ENCODE measurements around the gene PTGFRN. TPM values are rescaled to one million over a fixed set of nuclear protein-coding genes. Genes with fewer than 3 reads are reported as not detected.

The PTGFRN gene
- total RNA-seq, 1 experiment from 2014 or later = 60.6 TPM

GRCh38 chr1:117038236-117038635 is 128.5 kb downstream of the PTGFRN start:
- TF ChIP-seq POLR2AphosphoS5 (IDR thresholded peaks at IDR 0.05; ENCODE audit: low read depth, low read length) = no peak
- no peak for TF ChIP-seq EZH2 (IDR thresholded peaks at IDR 0.05)
- TF ChIP-seq EZH2phosphoT487 (IDR thresholded peaks at IDR 0.05; ENCODE audit: borderline replicate concordance) = no peak
- TF ChIP-seq CBX3 (IDR thresholded peaks at IDR 0.05; ENCODE audit: low read depth) = no peak
- TF ChIP-seq RAD21 (IDR thresholded peaks at IDR 0.05; ENCODE audit: low read depth) = no peak
- no peak for TF ChIP-seq SRF (IDR thresholded peaks at IDR 0.05; ENCODE audit: low read depth)
- TF ChIP-seq SP1 (IDR thresholded peaks at IDR 0.05; ENCODE audit: low read depth) = no peak
- Histone ChIP-seq H3K27ac (ENCODE audit: low read depth, low read length) (no peak overlapping the region), H3K4me3 (replicated peaks in 1 of 2; ENCODE audit: low read depth in 1 of 2, low read length in 2 of 2) (no peak overlapping the region), H3K4me1 (ENCODE audit: control insufficient read depth in 1 of 2, insufficient read depth in 2 of 2, low read length in 2 of 2) (no peaks in the 10 kb centered on the region), H2AFZ (ENCODE audit: low read depth, low read length, poor library complexity, severe bottlenecking) (no peak overlapping the region), H3K9ac (ENCODE audit: low read length) (no peak overlapping the region), H3K36me3 (ENCODE audit: control insufficient read depth in 1 of 2, insufficient read depth in 2 of 2, low read length in 2 of 2) (no peaks in the 10 kb centered on the region), H3K9me3 (ENCODE audit: control insufficient read depth in 1 of 2, insufficient read depth in 1 of 2, low read depth in 1 of 2, low read length in 2 of 2) (no peaks in the 10 kb centered on the region), H3K27me3 (ENCODE audit: insufficient read depth, low read length) (no peaks in the 10 kb centered on the region), H3K4me2 (ENCODE audit: low read length) (no peak overlapping the region), H4K20me1 (ENCODE audit: insufficient read depth) (no peaks in the 10 kb centered on the region), H3K79me2 (ENCODE audit: insufficient read depth, low read length) (no peaks in the 10 kb centered on the region), H3K9me2 (ENCODE audit: insufficient read depth) (no peaks in the 10 kb centered on the region)
- RAD21 ChIA-PET (ENCODE audit: low non-redundant PET in 1 of 2, low total read pairs in 2 of 2, uncharacterized antibody in 2 of 2, unreplicated experiment in 2 of 2) = no interaction called here
- no TSS peak for BruUV-seq (replicated peaks)
- DNase-seq (ENCODE audit: low read depth, low spot score) (no peak), ATAC-seq (no peak)
- intact Hi-C loops (cut with micrococcal nuclease) = loop anchor here (5.0 kb wide), 1 partner anchor 91 kb away; no protein-coding TSS in a partner anchor
- CTCF ChIA-PET = no interaction called here
- POLR2A ChIA-PET = no interaction called here

Other genes starting within 250 kb of the PTGFRN start
- gene IGSF3, start 242.2 kb upstream of the PTGFRN start, total RNA-seq (2021; ENCODE audit: unreplicated experiment) = 18.6 TPM
- 0.57 TPM for gene CD2, start 155.5 kb upstream of the PTGFRN start, total RNA-seq (2021; ENCODE audit: unreplicated experiment)
- gene CD101, start 91.8 kb downstream of the PTGFRN start, total RNA-seq (2021; ENCODE audit: unreplicated experiment) = 1.2 TPM
- 60.3 TPM for gene TTF2, start 150.4 kb downstream of the PTGFRN start, total RNA-seq (2021; ENCODE audit: unreplicated experiment)
- 3.5 TPM for gene TRIM45, start 211.8 kb downstream of the PTGFRN start, total RNA-seq (2021; ENCODE audit: unreplicated experiment)

Data from HCT116 (cell line).